Subcutaneous abdominal adipose tissue (tissue), 5 donors: ENCODE data around the gene ANAPC10.

Experiments used
- H3K27ac ChIP-seq: one replicate; pipeline ENCODE4 v1.7.0; 2013; ENCODE audit warnings: low read depth, mild to moderate bottlenecking, inconsistent platforms, low read length, moderate library complexity
- H3K27me3 ChIP-seq, 5 donors: one replicate each; pipeline ENCODE4 v1.7.0; 2013; ENCODE audit warnings: low read length in 5 of 5, inconsistent platforms in 1 of 5; ENCODE audit not compliant: control insufficient read depth in 5 of 5, insufficient read depth in 4 of 5
- H3K36me3 ChIP-seq, 5 donors: one replicate each; pipeline ENCODE4 v1.7.0; 2013; ENCODE audit warnings: low read length in 5 of 5; ENCODE audit not compliant: control insufficient read depth in 5 of 5, insufficient read depth in 5 of 5
- H3K4me1 ChIP-seq, 5 donors: one replicate each; pipeline ENCODE4 v1.7.0; 2013; ENCODE audit warnings: low read length in 5 of 5, mild to moderate bottlenecking in 3 of 5, moderate library complexity in 1 of 5; ENCODE audit not compliant: control insufficient read depth in 5 of 5, insufficient read depth in 5 of 5
- H3K4me3 ChIP-seq, 5 donors: one replicate each; pipeline ENCODE4 v1.7.0; 2013; ENCODE audit warnings: low read length in 5 of 5, low read depth in 1 of 5
- H3K9ac ChIP-seq, 5 donors: one replicate each; pipeline ENCODE4 v1.7.0; 2013; ENCODE audit warnings: low read length in 5 of 5, mild to moderate bottlenecking in 4 of 5, moderate library complexity in 3 of 5
- H3K9me3 ChIP-seq, 5 donors: one replicate each; pipeline ENCODE4 v1.7.0; 2013; ENCODE audit warnings: low read length in 5 of 5; ENCODE audit not compliant: control insufficient read depth in 5 of 5
- donor health status: healthy.
- donor health status: healthy.
- donor health status: healthy.
- donor health status: healthy.
- donor health status: healthy.

ANAPC10 gene

DNA sequence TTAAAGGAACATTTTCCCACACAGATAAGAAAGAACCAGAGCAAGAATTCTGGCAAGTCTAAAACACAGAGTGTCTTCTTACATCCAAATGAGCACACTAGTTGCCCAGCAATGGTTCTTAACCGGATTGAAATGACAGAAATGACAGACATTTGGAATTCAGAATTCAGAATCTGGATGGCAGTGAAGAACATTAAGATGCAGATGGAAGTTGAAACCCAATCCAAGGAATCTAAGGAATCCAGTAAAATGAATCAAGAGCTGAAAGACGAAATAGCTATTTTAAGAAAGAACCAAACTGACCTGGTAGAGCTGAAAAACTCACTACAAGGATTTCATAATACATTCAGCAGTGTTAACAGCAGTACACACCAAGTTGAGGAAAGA lies 21.5 kb downstream of the ANAPC10 start:
- Histone ChIP-seq H3K27ac (no peak overlapping the region), H3K9me3 (no peaks in the 10 kb centered on the region), H3K36me3 (peaks cover 0 to 20% (median 12%) of the 10 kb centered on the region in 5 donors), H3K27me3 (no peaks in the 10 kb centered on the region), H3K9ac (no peak overlapping the region), H3K4me3 (no peak overlapping the region), H3K4me1 (peaks cover 0 to 10% (median 0%) of the 10 kb centered on the region in 5 donors)

DNA sequence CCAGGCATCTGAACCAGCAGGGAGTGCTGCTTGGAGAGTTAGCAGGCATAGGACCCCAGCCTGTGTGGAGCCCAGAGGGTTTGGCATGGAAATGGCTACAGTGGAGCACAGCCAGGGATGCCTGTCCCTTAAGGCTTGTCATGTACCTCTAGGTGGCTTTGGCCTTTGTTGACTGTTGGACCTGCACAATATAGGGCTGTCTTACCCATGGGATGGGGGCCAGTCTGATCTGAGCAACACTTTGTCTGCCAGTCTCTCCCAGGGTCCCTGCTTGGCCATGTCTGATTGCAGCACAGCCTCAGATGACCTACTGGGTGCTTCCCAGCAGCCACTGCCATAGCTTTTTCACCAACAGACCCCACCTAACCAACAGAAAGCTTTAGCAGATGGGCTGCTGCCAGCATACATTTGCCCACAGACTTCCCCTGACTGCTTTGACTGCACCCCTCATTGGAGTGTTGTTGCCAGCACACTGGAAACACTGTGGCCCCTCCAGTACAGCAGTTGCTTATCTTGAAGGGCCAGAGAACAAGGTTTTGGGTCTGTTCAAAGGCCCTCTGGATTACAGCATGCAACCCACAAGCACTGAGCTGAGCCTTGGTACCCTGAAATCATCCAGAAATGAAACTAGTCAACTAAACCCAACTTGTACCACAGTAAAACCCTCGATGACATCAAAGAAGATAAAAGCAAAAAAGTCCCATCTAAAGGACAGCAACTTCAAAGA lies 22.1 kb downstream of the ANAPC10 start:
- Histone ChIP-seq H3K4me3 (no peak overlapping the region), H3K27ac (no peak overlapping the region), H3K27me3 (no peaks in the 10 kb centered on the region), H3K9ac (no peak overlapping the region), H3K4me1 (peaks cover 0 to 10% (median 0%) of the 10 kb centered on the region in 5 donors), H3K9me3 (no peaks in the 10 kb centered on the region), H3K36me3 (peaks cover 0 to 20% (median 12%) of the 10 kb centered on the region in 5 donors)

DNA sequence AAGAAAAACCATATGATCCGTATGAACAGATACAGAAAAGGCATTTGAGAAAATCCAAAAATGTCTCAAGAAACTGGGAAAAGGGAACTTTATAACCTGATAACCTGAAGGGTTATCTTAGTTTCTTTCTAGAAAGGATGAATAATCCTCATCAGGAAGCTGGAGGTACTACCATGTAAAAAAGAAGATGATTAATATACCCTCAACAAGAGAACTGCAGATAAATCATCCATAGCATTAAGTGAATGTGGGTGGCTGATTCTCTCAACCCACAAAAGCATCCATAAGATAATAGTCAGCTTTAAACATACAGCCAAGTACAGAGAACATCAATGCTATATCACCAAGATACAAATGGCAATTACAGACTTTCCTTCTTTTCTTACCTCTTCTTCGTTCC lies 26.4 kb downstream of the ANAPC10 start:
- Histone ChIP-seq H3K9ac (no peak overlapping the region), H3K27me3 (no peaks in the 10 kb centered on the region), H3K27ac (no peak overlapping the region), H3K9me3 (no peaks in the 10 kb centered on the region), H3K4me1 (peaks cover 0 to 7% (median 0%) of the 10 kb centered on the region in 5 donors), H3K36me3 (peaks cover 0 to 27% (median 0%) of the 10 kb centered on the region in 5 donors), H3K4me3 (no peak overlapping the region)

DNA sequence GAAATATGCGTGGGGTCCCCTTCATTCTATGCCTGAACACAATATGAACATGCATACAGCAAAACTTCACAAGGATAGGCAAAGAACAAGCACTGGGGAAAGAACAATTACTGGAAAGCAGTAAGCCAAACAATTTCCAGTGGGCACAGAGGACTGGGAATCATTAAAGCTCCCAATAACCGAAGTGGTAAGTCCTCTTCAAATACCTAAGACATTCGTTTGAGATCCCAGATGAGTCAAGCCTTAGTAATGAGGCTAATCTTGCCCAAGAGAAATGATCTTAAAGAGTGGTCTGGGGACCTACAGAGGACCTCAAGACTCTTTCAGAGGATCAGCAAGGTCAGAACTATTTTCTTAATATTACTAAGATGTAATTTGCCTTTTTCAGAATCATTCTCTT lies 28.6 kb downstream of the ANAPC10 start:
- H3K4me3 ChIP-seq: no peak overlapping the region

DNA sequence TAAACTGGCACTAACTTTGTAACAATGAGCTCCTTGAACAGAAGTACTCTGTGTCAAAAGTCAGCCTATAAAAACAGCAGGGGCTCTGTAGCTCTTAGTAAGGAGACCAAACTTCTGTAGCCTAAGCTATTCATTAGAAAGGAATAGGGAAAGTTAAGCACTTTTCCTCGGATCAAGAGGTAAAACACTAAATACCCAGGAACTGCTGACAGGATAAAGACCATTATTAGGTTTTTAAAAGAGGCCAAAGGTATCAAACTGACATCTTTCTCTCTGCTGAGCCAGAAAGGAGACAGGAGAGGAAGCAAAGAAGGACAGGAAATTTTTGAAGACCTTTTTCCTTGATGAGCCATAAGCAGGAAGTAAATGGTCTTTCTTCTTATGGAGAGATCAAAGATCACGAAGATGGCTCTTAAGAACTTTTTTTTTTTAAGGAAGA lies 31.9 kb downstream of the ANAPC10 start:
- no peak overlapping the region for H3K4me3 ChIP-seq
- H3K4me1 ChIP-seq: peaks cover 0 to 10% (median 0%) of the 10 kb centered on the region in 5 donors
- peak overlapping the region; percentile 37 for H3K27ac ChIP-seq
- H3K27me3 ChIP-seq: no peaks in the 10 kb centered on the region
- H3K9ac ChIP-seq: peak overlapping the region in 2 of 5 donors; percentile 5 to 28
- H3K9me3 ChIP-seq: no peaks in the 10 kb centered on the region
- H3K36me3 ChIP-seq: peaks cover 0 to 26% (median 0%) of the 10 kb centered on the region in 5 donors

More for the DNA sequence above, 28.6 kb downstream of the ANAPC10 start:
- Histone ChIP-seq H3K9ac (no peak overlapping the region), H3K27ac (no peak overlapping the region), H3K36me3 (peaks cover 0 to 18% (median 0%) of the 10 kb centered on the region in 5 donors), H3K4me1 (peaks cover 0 to 10% (median 0%) of the 10 kb centered on the region in 5 donors), H3K27me3 (no peaks in the 10 kb centered on the region), H3K9me3 (no peaks in the 10 kb centered on the region)

DNA sequence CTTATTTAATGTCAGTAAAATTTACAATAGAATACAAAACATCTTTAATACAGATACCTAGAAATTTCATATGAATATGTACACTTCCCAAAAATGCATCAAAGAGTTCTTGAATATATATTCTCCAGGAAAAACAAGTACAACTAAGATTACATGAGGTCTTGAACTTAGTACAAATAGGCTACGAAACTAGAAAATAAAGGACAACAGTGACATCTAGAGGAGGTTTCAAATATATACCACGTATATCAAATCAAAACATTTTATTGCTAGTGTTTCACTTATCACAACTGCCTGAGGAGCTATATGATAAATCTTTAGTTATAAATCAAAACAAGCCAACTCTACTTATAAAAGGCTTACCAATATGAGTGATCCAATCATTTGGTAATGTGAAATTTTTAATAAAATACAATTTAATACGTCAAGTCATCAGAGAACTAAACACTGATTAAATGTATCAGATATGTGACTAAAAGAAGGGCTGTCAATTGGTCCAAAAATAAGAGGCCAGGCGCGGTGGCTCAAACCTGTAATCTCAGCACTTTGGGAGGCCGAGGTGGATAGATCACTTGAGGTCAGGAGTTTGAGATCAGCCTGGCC lies 36.6 kb downstream of the ANAPC10 start:
- no peak overlapping the region for H3K27ac ChIP-seq
- H3K36me3 ChIP-seq: peaks cover 0 to 10% (median 0%) of the 10 kb centered on the region in 5 donors
- H3K27me3 ChIP-seq: no peaks in the 10 kb centered on the region
- H3K9me3 ChIP-seq: no peaks in the 10 kb centered on the region
- no peak overlapping the region for H3K4me3 ChIP-seq
- H3K9ac ChIP-seq: no peak overlapping the region
- peaks cover 0 to 10% (median 0%) of the 10 kb centered on the region in 5 donors for H3K4me1 ChIP-seq

DNA sequence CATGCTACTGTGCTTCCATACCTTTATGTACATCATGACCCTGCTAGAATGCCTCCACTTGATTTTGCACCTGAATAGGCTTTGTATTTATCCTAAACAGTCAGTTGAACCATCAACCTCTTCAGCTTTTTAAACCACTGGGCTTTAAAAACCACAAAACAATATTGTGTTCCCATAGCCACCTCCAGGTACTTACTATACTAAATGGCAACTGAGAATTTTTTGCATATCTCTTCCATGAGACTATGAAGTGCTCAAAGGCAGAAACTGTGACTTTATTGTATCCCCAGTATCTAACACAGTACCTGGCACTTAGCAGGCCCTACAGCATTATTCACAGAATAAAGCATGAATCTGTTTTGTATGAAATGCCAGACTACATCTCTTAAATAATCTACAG lies 39.7 kb downstream of the ANAPC10 start:
- Histone ChIP-seq H3K36me3 (peaks cover 0 to 8% (median 0%) of the 10 kb centered on the region in 5 donors), H3K9ac (no peak overlapping the region), H3K27ac (no peak overlapping the region), H3K9me3 (no peaks in the 10 kb centered on the region), H3K4me1 (no peaks in the 10 kb centered on the region), H3K27me3 (no peaks in the 10 kb centered on the region), H3K4me3 (no peak overlapping the region)

DNA sequence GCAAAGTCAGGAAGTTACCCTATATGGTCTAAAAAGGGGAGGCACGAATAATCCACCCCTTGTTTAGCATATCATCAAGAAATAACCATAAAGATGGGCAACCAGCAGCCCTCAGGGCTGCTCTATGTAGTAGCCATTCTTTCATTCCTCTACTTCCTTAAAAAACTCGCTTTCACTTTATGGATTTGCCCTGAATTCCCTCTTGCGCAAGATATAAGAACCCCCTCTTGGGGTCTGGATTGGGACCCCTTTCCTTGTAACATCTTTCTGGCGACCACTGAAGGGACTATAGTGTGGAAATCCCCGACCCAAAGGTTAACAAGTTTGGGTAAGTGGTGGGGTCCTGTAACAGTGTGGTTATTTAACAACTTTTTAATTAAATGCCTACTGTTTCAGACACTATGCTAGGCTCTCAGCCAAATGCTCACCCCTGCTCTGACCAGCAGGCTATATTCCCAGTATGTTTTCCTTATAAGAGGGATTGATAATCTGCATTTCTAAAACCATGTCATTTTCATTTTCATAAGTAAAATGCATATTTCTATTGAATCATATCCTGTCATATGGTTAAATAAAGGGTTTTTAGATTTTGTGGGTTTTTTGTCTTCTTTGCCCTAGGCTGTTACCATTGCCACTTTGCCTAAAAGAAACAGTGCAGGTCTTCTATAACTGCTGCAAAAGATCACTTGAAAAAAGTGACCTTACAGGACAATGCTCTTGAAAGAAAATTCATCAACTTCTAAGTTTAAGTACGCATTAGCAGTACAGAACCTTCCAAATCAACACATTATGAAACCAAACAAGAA lies 41.5 kb downstream of the ANAPC10 start:
- Histone ChIP-seq H3K27me3 (no peaks in the 10 kb centered on the region), H3K4me1 (no peaks in the 10 kb centered on the region), H3K4me3 (no peak overlapping the region), H3K36me3 (peaks cover 0 to 2% (median 0%) of the 10 kb centered on the region in 5 donors), H3K9ac (no peak overlapping the region), H3K27ac (no peak overlapping the region), H3K9me3 (no peaks in the 10 kb centered on the region)

DNA sequence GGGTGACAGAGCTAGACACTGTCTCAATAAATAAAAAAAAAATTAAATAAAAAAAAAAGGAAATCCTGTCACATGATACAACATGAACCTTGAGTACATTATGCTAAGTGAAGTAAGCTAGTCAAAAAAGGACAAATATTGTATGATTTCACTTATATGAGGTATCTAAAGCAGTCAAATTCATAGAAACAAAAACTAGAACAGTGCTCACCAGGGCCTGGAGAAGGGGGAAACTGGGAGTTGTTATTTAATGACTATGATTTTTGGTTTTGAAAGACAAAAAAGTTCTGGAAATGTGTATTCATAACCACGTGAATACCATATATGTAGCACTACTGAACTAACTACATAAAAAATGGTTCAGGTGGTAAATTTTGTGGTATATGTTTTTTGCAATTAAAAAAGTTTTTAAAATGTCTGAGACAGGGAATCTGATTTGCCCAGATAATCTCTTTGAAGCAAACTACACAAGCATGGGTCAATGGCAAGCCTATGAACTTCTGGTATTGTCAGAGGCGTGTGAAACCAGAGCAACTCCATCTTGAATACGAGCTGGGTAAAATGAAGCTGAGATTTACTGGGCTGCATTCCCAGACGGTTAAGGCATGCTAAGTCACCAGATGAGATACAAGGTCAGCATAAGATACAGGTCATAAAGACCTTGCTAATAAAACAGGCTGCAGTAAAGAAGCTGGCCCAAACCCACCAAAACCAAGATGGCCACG lies 42.3 kb downstream of the ANAPC10 start:
- no peaks in the 10 kb centered on the region for H3K9me3 ChIP-seq
- no peak overlapping the region for H3K9ac ChIP-seq
- no peak overlapping the region for H3K4me3 ChIP-seq
- H3K36me3 ChIP-seq: peaks cover 0 to 3% (median 0%) of the 10 kb centered on the region in 5 donors
- no peaks in the 10 kb centered on the region for H3K27me3 ChIP-seq
- no peak overlapping the region for H3K27ac ChIP-seq
- H3K4me1 ChIP-seq: no peaks in the 10 kb centered on the region
